IPS DF 6.9 (cell line): ENCODE results near the gene MRPL14.
"Not testable (repeated sequence)": the region's sequence is repeated elsewhere in the genome, so short reads cannot be mapped to it uniquely, and the experiment has no call there.

ENCODE experiments used
- DNase-seq: peaks from one replicate; pipeline ENCODE4 v3.0.0-alpha.2; 2013; ENCODE audit warnings: low read depth, low spot score
- H3K27ac ChIP-seq: one replicate; pipeline ENCODE4 v1.5.1; 2013; ENCODE audit warnings: low read length, control low read depth
- H3K27me3 ChIP-seq: 2 replicates; pipeline ENCODE4 v1.6.1; 2013; ENCODE audit warnings: mild to moderate bottlenecking, low read length; ENCODE audit not compliant: control insufficient read depth, insufficient read depth
- H3K36me3 ChIP-seq: 2 replicates; pipeline ENCODE4 v1.6.1; 2013; ENCODE audit warnings: low read length; ENCODE audit not compliant: control insufficient read depth, insufficient read depth
- H3K4me1 ChIP-seq: 2 replicates; pipeline ENCODE4 v1.6.1; 2013; ENCODE audit warnings: low read length; ENCODE audit not compliant: control insufficient read depth, insufficient read depth
- H3K4me3 ChIP-seq: 2 replicates; pipeline ENCODE4 v1.5.1; 2013; ENCODE audit warnings: mild to moderate bottlenecking, low read length
- H3K9me3 ChIP-seq: 2 replicates; pipeline ENCODE4 v1.6.1; 2013; ENCODE audit warnings: low read length, inconsistent platforms; ENCODE audit not compliant: control insufficient read depth, insufficient read depth
- whole genome bisulfite sequencing: extraction: QIAGEN DNeasy Blood & Tissue Kit; methylation state at CpG from one replicate; pipeline ENCODE4 v1.1.7; 2013; ENCODE audit warnings: mixed read lengths, missing lambda C conversion rate; ENCODE audit not compliant: insufficient read length, insufficient coverage; 5-methylcytosine and 5-hydroxymethylcytosine counted together

The MRPL14 gene

GRCh38 chr6:44100088-44100550 lies 27.1 kb downstream of the MRPL14 start:
- Histone ChIP-seq H3K4me3 (no peak overlapping the region), H3K27ac (no peak overlapping the region), H3K4me1 (no peaks in the 10 kb centered on the region; the same call in 1 of the 2 replicates), H3K27me3 (no peaks in the 10 kb centered on the region), H3K9me3 (no peaks in the 10 kb centered on the region), H3K36me3 (peaks cover 9% of the 10 kb centered on the region)
- no peak for DNase-seq
- WGBS = no CpG with 5 or more reads among the region's 1 CpG

DNA sequence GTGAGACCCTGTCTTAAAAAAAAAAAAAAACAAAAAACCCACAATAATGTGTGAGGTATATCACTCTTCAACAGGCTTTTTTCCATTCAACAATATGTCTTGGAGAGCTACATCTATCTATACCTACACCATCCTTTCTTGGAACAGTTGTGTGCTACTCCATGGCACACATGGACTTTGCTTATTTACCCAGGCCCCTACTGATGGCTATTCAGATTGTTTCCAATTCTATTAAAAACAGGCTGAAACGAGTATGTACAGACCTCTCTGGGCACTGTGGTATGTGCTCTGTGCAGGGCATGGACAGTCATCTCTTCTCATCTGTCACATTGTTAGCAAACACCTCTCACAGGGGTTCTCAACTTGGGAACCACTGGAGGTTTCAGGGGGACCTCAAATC lies 28.1 kb downstream of the MRPL14 start:
- Histone ChIP-seq H3K27ac (no peak overlapping the region), H3K27me3 (no peaks in the 10 kb centered on the region), H3K36me3 (peaks cover 5% of the 10 kb centered on the region), H3K9me3 (no peaks in the 10 kb centered on the region), H3K4me3 (no peak overlapping the region), H3K4me1 (no peaks in the 10 kb centered on the region; the same call in 1 of the 2 replicates)
- DNase-seq = no peak
- WGBS = no CpG with 5 or more reads among the region's 1 CpG

DNA sequence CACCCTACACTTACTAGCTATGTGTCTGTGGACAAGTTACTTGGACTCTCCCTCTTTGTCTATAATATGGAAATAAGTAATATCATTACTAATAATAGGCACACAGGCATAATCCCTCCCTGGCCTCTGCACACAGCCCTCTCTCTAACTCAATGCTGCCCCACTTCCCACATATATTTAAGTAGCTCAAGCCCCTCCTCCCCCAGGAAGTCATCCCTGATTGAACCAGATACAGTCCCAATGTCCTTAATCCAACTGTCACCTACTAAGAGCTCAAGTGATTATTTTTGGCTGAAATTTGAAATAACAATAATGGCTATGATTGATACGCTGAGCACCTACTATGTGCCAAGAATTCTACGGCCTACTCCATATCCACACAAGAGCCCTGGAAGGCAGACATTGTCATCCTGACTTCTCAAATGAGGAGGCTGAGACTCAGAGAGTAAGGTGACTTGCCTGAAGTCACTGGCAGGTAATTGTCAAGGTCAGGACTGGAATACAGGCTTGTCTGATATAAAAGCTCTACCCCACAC lies 29.4 kb downstream of the MRPL14 start:
- peaks cover 4% of the 10 kb centered on the region; the same call in 1 of the 2 replicates for H3K36me3 ChIP-seq
- H3K9me3 ChIP-seq = no peaks in the 10 kb centered on the region
- DNase-seq = no peak
- no CpG with 5 or more reads among the region's 2 CpGs for WGBS
- H3K27me3 ChIP-seq = no peaks in the 10 kb centered on the region
- no peak overlapping the region for H3K27ac ChIP-seq
- H3K4me3 ChIP-seq = no peak overlapping the region
- no peaks in the 10 kb centered on the region for H3K4me1 ChIP-seq

- WGBS = no CpG with 5 or more reads among the region's 3 CpGs
- peaks cover 4% of the 10 kb centered on the region; the same call in 1 of the 2 replicates for H3K36me3 ChIP-seq
- no peak overlapping the region for H3K4me3 ChIP-seq
- no peaks in the 10 kb centered on the region for H3K9me3 ChIP-seq
- H3K27ac ChIP-seq = no peak overlapping the region
- no peaks in the 10 kb centered on the region for H3K4me1 ChIP-seq
- DNase-seq = no peak
- no peaks in the 10 kb centered on the region for H3K27me3 ChIP-seq
Observed at GRCh38 chr6:44096612-44097011, 30.6 kb downstream of the MRPL14 start.

DNA sequence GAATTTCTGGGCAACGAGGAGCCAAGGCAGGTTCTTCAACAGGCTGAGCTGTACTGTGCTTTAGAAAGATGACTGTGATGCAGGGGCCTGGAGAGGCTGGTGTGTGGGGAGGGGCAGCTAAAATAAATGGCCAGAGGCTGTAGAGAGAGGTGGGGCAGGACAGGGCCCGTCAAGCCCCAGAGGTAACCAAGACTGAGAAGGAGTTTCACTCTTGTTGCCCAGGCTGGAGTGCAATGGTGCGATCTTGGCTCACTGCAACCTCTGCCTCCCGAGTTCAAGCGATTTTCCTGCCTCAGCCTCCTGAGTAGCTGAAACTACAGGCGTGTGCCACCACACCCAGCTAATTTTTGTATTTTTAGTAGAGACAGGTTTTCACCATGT lies 32.0 kb downstream of the MRPL14 start:
- H3K36me3 ChIP-seq, H3K4me3 ChIP-seq, H3K9me3 ChIP-seq, H3K4me1 ChIP-seq, H3K27me3 ChIP-seq, DNase-seq, H3K27ac ChIP-seq: not testable (repeated sequence)
- WGBS = no CpG with 5 or more reads among the region's 6 CpGs

DNA sequence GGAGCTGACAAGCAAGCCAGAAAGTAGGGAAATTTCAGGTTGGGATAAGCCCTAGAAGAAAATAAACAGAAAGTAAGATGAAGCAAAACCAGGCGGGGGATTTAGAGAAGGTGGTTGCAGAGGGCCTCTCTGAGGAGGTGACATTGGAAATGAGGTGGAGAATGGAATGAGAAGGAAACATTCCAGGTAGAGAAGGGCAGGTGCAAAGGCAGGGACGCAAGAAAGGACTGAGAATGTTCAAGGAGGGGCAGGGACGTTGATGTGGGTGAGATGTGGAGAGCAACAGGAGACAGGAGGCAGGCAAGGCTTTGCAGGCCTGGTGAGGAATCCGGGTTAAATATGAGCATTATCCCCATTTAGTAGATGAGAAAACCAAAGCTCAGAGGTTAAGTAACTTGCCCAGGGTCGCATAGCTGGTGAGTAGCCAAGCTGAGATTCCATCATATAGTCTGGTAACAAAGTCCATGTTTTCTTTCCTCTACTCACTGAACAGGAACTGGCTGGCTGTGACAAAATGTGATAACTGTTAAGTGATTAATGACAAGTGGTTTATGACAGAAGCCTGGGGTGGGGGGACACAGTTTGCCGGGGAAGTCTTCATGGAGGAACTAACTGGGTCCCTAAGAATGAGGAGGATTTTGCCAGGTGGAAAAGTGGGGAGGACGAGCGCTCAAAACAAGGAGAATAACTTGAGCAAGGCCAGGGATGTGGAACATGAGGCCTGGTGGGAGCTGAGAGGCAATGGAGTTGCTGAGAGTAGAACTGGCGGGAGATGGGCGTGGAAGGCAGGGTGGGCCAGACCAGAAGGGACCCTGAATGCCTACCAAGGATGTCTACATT lies 32.6 kb downstream of the MRPL14 start:
- WGBS = no CpG with 5 or more reads among the region's 10 CpGs
- H3K27me3 ChIP-seq = no peaks in the 10 kb centered on the region
- DNase-seq = no peak
- H3K4me3 ChIP-seq = no peak overlapping the region
- H3K4me1 ChIP-seq = no peaks in the 10 kb centered on the region
- H3K36me3 ChIP-seq = peaks cover 4% of the 10 kb centered on the region; the same call in 1 of the 2 replicates
- no peaks in the 10 kb centered on the region for H3K9me3 ChIP-seq
- no peak overlapping the region for H3K27ac ChIP-seq

GRCh38 chr6:44093750-44094402 lies 33.4 kb downstream of the MRPL14 start:
- WGBS = no CpG with 5 or more reads among the region's 6 CpGs
- H3K27ac ChIP-seq = no peak overlapping the region
- no peak for DNase-seq
- no peaks in the 10 kb centered on the region for H3K9me3 ChIP-seq
- H3K4me1 ChIP-seq = no peaks in the 10 kb centered on the region
- no peak overlapping the region for H3K4me3 ChIP-seq
- H3K27me3 ChIP-seq = no peaks in the 10 kb centered on the region
- peaks cover 4% of the 10 kb centered on the region; the same call in 1 of the 2 replicates for H3K36me3 ChIP-seq

GRCh38 chr6:44093066-44093465 lies 34.2 kb downstream of the MRPL14 start:
- Histone ChIP-seq H3K36me3 (peaks cover 4% of the 10 kb centered on the region; the same call in 1 of the 2 replicates), H3K27ac (no peak overlapping the region), H3K4me3 (no peak overlapping the region), H3K9me3 (no peaks in the 10 kb centered on the region), H3K4me1 (no peaks in the 10 kb centered on the region), H3K27me3 (no peaks in the 10 kb centered on the region)
- no CpG with 5 or more reads among the region's 5 CpGs for WGBS
- no peak for DNase-seq

GRCh38 chr6:44091981-44092884 lies 35.0 kb downstream of the MRPL14 start:
- H3K4me3 ChIP-seq = no peak overlapping the region
- no peaks in the 10 kb centered on the region for H3K4me1 ChIP-seq
- no peaks in the 10 kb centered on the region for H3K27me3 ChIP-seq
- peaks cover 4% of the 10 kb centered on the region; the same call in 1 of the 2 replicates for H3K36me3 ChIP-seq
- H3K27ac ChIP-seq = no peak overlapping the region
- WGBS = 100% methylated on average over 2 of the region's 7 CpGs
- no peaks in the 10 kb centered on the region for H3K9me3 ChIP-seq
- no peak for DNase-seq

- not testable (repeated sequence) for H3K27ac ChIP-seq, H3K4me3 ChIP-seq, H3K4me1 ChIP-seq, H3K9me3 ChIP-seq, H3K36me3 ChIP-seq, DNase-seq, H3K27me3 ChIP-seq
- no CpG with 5 or more reads among the region's 3 CpGs for WGBS
Observed at GRCh38 chr6:44091356-44091755, 35.9 kb downstream of the MRPL14 start.
